ENCODE results near the gene PTPN14. TPM values are rescaled to one million over a fixed set of nuclear protein-coding genes. Genes with fewer than 3 reads are reported as not detected.

The PTPN14 gene
- polyA plus RNA-seq, 1 donor from 2014 or later: 0.07 TPM

- TF ChIP-seq REST (IDR thresholded peaks at IDR 0.05; ENCODE audit: borderline replicate concordance): no peak
- no peak for TF ChIP-seq POLR2AphosphoS5 (IDR thresholded peaks at IDR 0.05)
- no peak for TF ChIP-seq EP300 (conservative IDR thresholded peaks at IDR 0.05; ENCODE audit: poor library complexity, severe bottlenecking)
- no peak for TF ChIP-seq MXI1 (conservative IDR thresholded peaks at IDR 0.05; ENCODE audit: poor library complexity, severe bottlenecking)
These were observed 214.4 kb downstream of the PTPN14 start for GRCh38 chr1:214337015-214337414.

GRCh38 chr1:214335567-214335966 lies 215.8 kb downstream of the PTPN14 start:
- H4K20me1 ChIP-seq (ENCODE audit: insufficient read depth): no peaks in the 10 kb centered on the region
- no peak for TF ChIP-seq REST (IDR thresholded peaks at IDR 0.05; ENCODE audit: borderline replicate concordance)
- TF ChIP-seq EP300 (conservative IDR thresholded peaks at IDR 0.05; ENCODE audit: poor library complexity, severe bottlenecking): no peak
- no peak for TF ChIP-seq TAF1 (IDR thresholded peaks at IDR 0.05; ENCODE audit: low read depth)
- no peak for TF ChIP-seq CTCF (IDR thresholded peaks at IDR 0.05; ENCODE audit: poor library complexity, severe bottlenecking)
- no peak for TF ChIP-seq POLR2AphosphoS5 (IDR thresholded peaks at IDR 0.05)
- no peak for TF ChIP-seq MXI1 (conservative IDR thresholded peaks at IDR 0.05; ENCODE audit: poor library complexity, severe bottlenecking)
- no peak for TF ChIP-seq EZH2 (IDR thresholded peaks at IDR 0.05; ENCODE audit: borderline replicate concordance, insufficient read depth, low read length, poor library complexity, severe bottlenecking)
- TF ChIP-seq SMC3 (conservative IDR thresholded peaks at IDR 0.05; ENCODE audit: poor library complexity): no peak
- TF ChIP-seq RAD21 (conservative IDR thresholded peaks at IDR 0.05): no peak

More at GRCh38 chr1:214337015-214337414, 214.4 kb downstream of the PTPN14 start:
- no peaks in the 10 kb centered on the region for H3K36me3 ChIP-seq (ENCODE audit: insufficient read depth, low read length)
- H3K27me3 ChIP-seq (ENCODE audit: insufficient read depth, low read depth, low read length): no peaks in the 10 kb centered on the region
- no peaks in the 10 kb centered on the region for H3K79me2 ChIP-seq (replicated peaks; ENCODE audit: insufficient read depth, low read length)
- H3K9me2 ChIP-seq (ENCODE audit: insufficient read depth, low read length): no peaks in the 10 kb centered on the region
- no peak overlapping the region for H2AFZ ChIP-seq (ENCODE audit: low read depth, low read length)
- H3K27ac ChIP-seq (ENCODE audit: low read length): no peak overlapping the region
- H3F3A ChIP-seq (ENCODE audit: insufficient read depth, low read length, poor library complexity, severe bottlenecking): no peaks in the 10 kb centered on the region
- no peaks in the 10 kb centered on the region for H4K20me1 ChIP-seq (ENCODE audit: insufficient read depth)
- no peaks in the 10 kb centered on the region for H3K9me3 ChIP-seq (ENCODE audit: low read length)
- H3K9ac ChIP-seq (ENCODE audit: low read length): no peak overlapping the region
- H3K4me3 ChIP-seq (ENCODE audit: low read length): no peak overlapping the region
- no peak overlapping the region for H3K4me2 ChIP-seq (ENCODE audit: low read length)

More at GRCh38 chr1:214335567-214335966, 215.8 kb downstream of the PTPN14 start:
- Histone ChIP-seq H3K9me3 (ENCODE audit: low read length) (no peaks in the 10 kb centered on the region), H3K27me3 (ENCODE audit: insufficient read depth, low read depth, low read length) (no peaks in the 10 kb centered on the region), H3K4me2 (ENCODE audit: low read length) (no peak overlapping the region), H3K27ac (ENCODE audit: low read length) (no peak overlapping the region), H2AFZ (ENCODE audit: low read depth, low read length) (no peak overlapping the region), H3F3A (ENCODE audit: insufficient read depth, low read length, poor library complexity, severe bottlenecking) (no peaks in the 10 kb centered on the region), H3K9me2 (ENCODE audit: insufficient read depth, low read length) (no peaks in the 10 kb centered on the region), H3K4me3 (ENCODE audit: low read length) (no peak overlapping the region), H3K79me2 (replicated peaks; ENCODE audit: insufficient read depth, low read length) (no peaks in the 10 kb centered on the region), H3K36me3 (ENCODE audit: insufficient read depth, low read length) (no peaks in the 10 kb centered on the region), H3K9ac (ENCODE audit: low read length) (no peak overlapping the region)

All from neural cell (in vitro differentiated cells).